Transverse colon (tissue), 4 donors: Measurements from ENCODE around the gene RAPGEF2.

Experiments used
- POLR2A ChIP-seq: fragments of 450-650 bp; IDR thresholded peaks from one replicate; pipeline ENCODE4 v1.6.1; 2016; ENCODE audit warnings: antibody characterized with exemption, mild to moderate bottlenecking, moderate library complexity
- POLR2AphosphoS5 ChIP-seq, 3 donors: sonication (generic); formaldehyde crosslinking; IDR thresholded peaks; one replicate each; pipeline ENCODE4 v1.6.1; 2016; ENCODE audit warnings: antibody characterized with exemption in 3 of 3
- TF ChIP-seq, protein P1 (sequence below), 5 experiments: fragments of 200-600 bp in 3 of 5; fragments of 450-650 bp in 2 of 5; sonication (generic) in 3 of 5; IDR thresholded peaks; 1 replicate in 2 of 5; 2 replicates in 3 of 5; pipeline ENCODE4 v1.5.1; 2016 to 2017; ENCODE audit warnings: antibody characterized with exemption in 5 of 5, inconsistent platforms in 3 of 5, mild to moderate bottlenecking in 2 of 5, moderate library complexity in 1 of 5

DNA sequence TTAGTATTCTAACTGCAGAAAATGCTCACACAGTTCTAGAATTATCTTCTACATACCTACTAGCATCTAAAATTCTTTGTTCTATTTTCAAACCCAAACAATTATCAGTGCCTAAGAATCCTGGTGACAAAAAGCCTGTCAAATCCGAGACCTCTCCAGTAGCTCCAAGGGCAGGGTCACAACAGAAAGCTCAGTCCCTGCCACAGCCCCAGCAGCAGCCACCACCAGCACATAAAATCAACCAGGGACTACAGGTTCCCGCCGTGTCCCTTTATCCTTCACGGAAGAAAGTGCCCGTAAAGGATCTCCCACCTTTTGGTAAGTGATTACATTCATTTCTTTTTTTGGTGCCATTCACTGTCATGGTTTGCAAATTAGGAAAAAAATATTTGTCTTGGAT is 243.8 kb downstream of the RAPGEF2 start:
- TF ChIP-seq, protein P1, sequence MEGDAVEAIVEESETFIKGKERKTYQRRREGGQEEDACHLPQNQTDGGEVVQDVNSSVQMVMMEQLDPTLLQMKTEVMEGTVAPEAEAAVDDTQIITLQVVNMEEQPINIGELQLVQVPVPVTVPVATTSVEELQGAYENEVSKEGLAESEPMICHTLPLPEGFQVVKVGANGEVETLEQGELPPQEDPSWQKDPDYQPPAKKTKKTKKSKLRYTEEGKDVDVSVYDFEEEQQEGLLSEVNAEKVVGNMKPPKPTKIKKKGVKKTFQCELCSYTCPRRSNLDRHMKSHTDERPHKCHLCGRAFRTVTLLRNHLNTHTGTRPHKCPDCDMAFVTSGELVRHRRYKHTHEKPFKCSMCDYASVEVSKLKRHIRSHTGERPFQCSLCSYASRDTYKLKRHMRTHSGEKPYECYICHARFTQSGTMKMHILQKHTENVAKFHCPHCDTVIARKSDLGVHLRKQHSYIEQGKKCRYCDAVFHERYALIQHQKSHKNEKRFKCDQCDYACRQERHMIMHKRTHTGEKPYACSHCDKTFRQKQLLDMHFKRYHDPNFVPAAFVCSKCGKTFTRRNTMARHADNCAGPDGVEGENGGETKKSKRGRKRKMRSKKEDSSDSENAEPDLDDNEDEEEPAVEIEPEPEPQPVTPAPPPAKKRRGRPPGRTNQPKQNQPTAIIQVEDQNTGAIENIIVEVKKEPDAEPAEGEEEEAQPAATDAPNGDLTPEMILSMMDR (IDR thresholded peaks at IDR 0.05): no peak
- TF ChIP-seq POLR2AphosphoS5 (IDR thresholded peaks at IDR 0.05): no peak
- no peak for TF ChIP-seq POLR2A
